OCI-LY1 (cell line): ENCODE data around the gene SLC25A42.

Experiments used
- H2AFZ ChIP-seq: fragments of 200-600 bp; sonication (generic), shearing (Covaris generic); 2 replicates; pipeline ENCODE4 v1.6.0; 2014; ENCODE audit warnings: antibody characterized with exemption, mild to moderate bottlenecking, low read length
- H3F3A ChIP-seq: fragments of 200-600 bp; sonication (generic), shearing (Covaris generic); 2 replicates; pipeline ENCODE4 v1.6.0; 2014; ENCODE audit warnings: mild to moderate bottlenecking, antibody characterized with exemption, low read length, moderate library complexity; ENCODE audit not compliant: insufficient read depth
- H3K27ac ChIP-seq: fragments of 200-600 bp; sonication (generic); 2 replicates; pipeline ENCODE4 v1.5.1; 2014; ENCODE audit warnings: low read length, mixed run types, mild to moderate bottlenecking, low read depth; ENCODE audit not compliant: poor library complexity, severe bottlenecking
- H3K27me3 ChIP-seq: fragments of 200-600 bp; sonication (generic); 2 replicates; pipeline ENCODE4 v1.6.0; 2014; ENCODE audit warnings: antibody characterized with exemption, mild to moderate bottlenecking, low read length, moderate library complexity; ENCODE audit not compliant: insufficient read depth
- H3K36me3 ChIP-seq: fragments of 200-600 bp; sonication (generic); 2 replicates; pipeline ENCODE4 v1.6.1; 2014; ENCODE audit warnings: mild to moderate bottlenecking, antibody characterized with exemption, low read length, moderate library complexity, mixed read lengths; ENCODE audit not compliant: insufficient read depth
- H3K4me1 ChIP-seq: fragments of 200-600 bp; sonication (generic); 2 replicates; pipeline ENCODE4 v1.5.1; 2014; ENCODE audit warnings: mild to moderate bottlenecking, low read length, moderate library complexity; ENCODE audit not compliant: insufficient read depth, severe bottlenecking
- H3K4me2 ChIP-seq: fragments of 200-600 bp; sonication (generic), shearing (Covaris generic); 2 replicates; pipeline ENCODE4 v1.6.1; 2014; ENCODE audit warnings: low read length
- H3K4me3 ChIP-seq: fragments of 200-600 bp; sonication (generic); 2 replicates; pipeline ENCODE4 v1.5.1; 2014; ENCODE audit warnings: low read length, low read depth, mild to moderate bottlenecking, mixed read lengths; ENCODE audit not compliant: poor library complexity, severe bottlenecking
- H3K79me2 ChIP-seq: fragments of 200-600 bp; shearing (Covaris generic); 2 replicates; pipeline ENCODE4 v1.6.1; 2016; ENCODE audit warnings: mixed run types, low read length, mixed read lengths; ENCODE audit not compliant: insufficient read depth
- H3K9ac ChIP-seq: fragments of 200-600 bp; sonication (generic), shearing (Covaris generic); 2 replicates; pipeline ENCODE4 v1.6.1; 2014; ENCODE audit warnings: mild to moderate bottlenecking, low read length, mixed read lengths
- H3K9me2 ChIP-seq: fragments of 200-600 bp; sonication (generic), shearing (Covaris generic); 2 replicates; pipeline ENCODE4 v1.6.1; 2014; ENCODE audit warnings: low read depth, mild to moderate bottlenecking, low read length, mixed read lengths
- H3K9me3 ChIP-seq: fragments of 200-600 bp; shearing (Covaris generic); 2 replicates; pipeline ENCODE4 v1.6.1; 2014; ENCODE audit warnings: low read length, mixed read lengths
- H4K20me1 ChIP-seq: fragments of 200-600 bp; sonication (generic), shearing (Covaris generic); 2 replicates; pipeline ENCODE4 v1.6.0; 2016; ENCODE audit warnings: mild to moderate bottlenecking, low read length; ENCODE audit not compliant: insufficient read depth
- CTCF ChIP-seq: fragments of 200-600 bp; sonication (generic), shearing (Covaris generic); IDR thresholded peaks from 2 replicates; pipeline ENCODE4 v1.5.1; 2017; ENCODE audit warnings: mild to moderate bottlenecking, antibody characterized with exemption, low read length, moderate library complexity, mixed read lengths
- EZH2 ChIP-seq: fragments of 200-600 bp; sonication (generic), shearing (Covaris generic); IDR thresholded peaks from 2 replicates; pipeline ENCODE4 v1.8.0; 2017; ENCODE audit warnings: borderline replicate concordance, mixed run types, mild to moderate bottlenecking, antibody characterized with exemption, low read length, moderate library complexity, mixed read lengths

The SLC25A42 gene

GRCh38 chr19:19149435-19149834, 85.6 kb downstream of the SLC25A42 start:
- Histone ChIP-seq H4K20me1 (no peaks in the 10 kb centered on the region), H3K9me2 (no peaks in the 10 kb centered on the region), H3K9me3 (no peaks in the 10 kb centered on the region), H3K36me3 (peaks cover 43% of the 10 kb centered on the region; the same call in 1 of the 2 replicates), H2AFZ (no peak overlapping the region), H3K4me2 (no peak overlapping the region), H3K27me3 (no peaks in the 10 kb centered on the region), H3K9ac (peak overlapping the region; percentile 31; the same call in 1 of the 2 replicates), H3K4me3 (no peak overlapping the region), H3K79me2 (no peaks in the 10 kb centered on the region), H3K4me1 (peaks cover 35% of the 10 kb centered on the region), H3F3A (no peaks in the 10 kb centered on the region), H3K27ac (peak overlapping the region; percentile 85)
- TF ChIP-seq CTCF (no peak), EZH2 (no peak)

GRCh38 chr19:19151418-19151817, 87.6 kb downstream of the SLC25A42 start:
- H3K4me3 ChIP-seq = no peak overlapping the region
- H2AFZ ChIP-seq = no peak overlapping the region
- H3K9ac ChIP-seq = no peak overlapping the region; the same call in 1 of the 2 replicates
- peak overlapping the region; percentile 97 for H3K27ac ChIP-seq
- TF ChIP-seq CTCF = no peak
- no peak for TF ChIP-seq EZH2
- no peaks in the 10 kb centered on the region for H3K9me2 ChIP-seq
- no peaks in the 10 kb centered on the region for H3K9me3 ChIP-seq
- H3F3A ChIP-seq = no peaks in the 10 kb centered on the region; the same call in 1 of the 2 replicates
- H3K79me2 ChIP-seq = 0 out of 2 replicates have a peak, but pooled peaks cover 4% of the 10 kb centered on the region
- peaks cover 40% of the 10 kb centered on the region; the same call in 1 of the 2 replicates for H3K36me3 ChIP-seq
- no peak overlapping the region for H3K4me2 ChIP-seq
- H3K27me3 ChIP-seq = no peaks in the 10 kb centered on the region
- H4K20me1 ChIP-seq = no peaks in the 10 kb centered on the region
- H3K4me1 ChIP-seq = peaks cover 54% of the 10 kb centered on the region

GRCh38 chr19:19152668-19153384, 89.0 kb downstream of the SLC25A42 start:
- Histone ChIP-seq H2AFZ (no peak overlapping the region), H3K27me3 (no peaks in the 10 kb centered on the region), H4K20me1 (no peaks in the 10 kb centered on the region), H3K79me2 (0 out of 2 replicates have a peak, but pooled peaks cover 4% of the 10 kb centered on the region), H3K9me2 (no peaks in the 10 kb centered on the region), H3K9me3 (no peaks in the 10 kb centered on the region), H3K36me3 (peaks cover 26% of the 10 kb centered on the region; the same call in 1 of the 2 replicates), H3K4me1 (peaks cover 69% of the 10 kb centered on the region), H3K27ac (peak overlapping the region; percentile 97), H3K9ac (peak overlapping the region; percentile 8; the same call in 1 of the 2 replicates), H3F3A (no peaks in the 10 kb centered on the region; the same call in 1 of the 2 replicates), H3K4me3 (no peak overlapping the region), H3K4me2 (peak overlapping the region; percentile 1; the same call in 1 of the 2 replicates)
- TF ChIP-seq CTCF = no peak
- TF ChIP-seq EZH2 = no peak
